Measurements from ENCODE around the gene PSORS1C2. TPM values are rescaled to one million over a fixed set of nuclear protein-coding genes. Genes with fewer than 3 reads are reported as not detected.

Gene PSORS1C2
- total RNA-seq, 1 experiment from 2014 or later: not detected

- H3K36me3 ChIP-seq (ENCODE audit: insufficient read depth, low read length, poor library complexity, severe bottlenecking): no peaks in the 10 kb centered on the region
- ChIA-PET CTCF (no interaction called here), POLR2A (ENCODE audit: low non-redundant PET) (no interaction called here)
- no peak overlapping the region for H3K27ac ChIP-seq (ENCODE audit: low read depth, low read length, poor library complexity, severe bottlenecking)
- no TSS peak for BruUV-seq (replicated peaks)
- no peaks in the 10 kb centered on the region for H3K9me3 ChIP-seq (ENCODE audit: low read depth, low read length, poor library complexity, severe bottlenecking)
- TF ChIP-seq EZH2 (IDR thresholded peaks at IDR 0.05; ENCODE audit: borderline replicate concordance, low read depth, low read length, poor library complexity, severe bottlenecking) (no peak), CTCF (conservative IDR thresholded peaks at IDR 0.05; ENCODE audit: low read depth, low read length) (no peak)
- no peak overlapping the region for H3K4me3 ChIP-seq (ENCODE audit: low read depth, low read length, poor library complexity, severe bottlenecking)
- no peaks in the 10 kb centered on the region for H3K4me1 ChIP-seq (ENCODE audit: insufficient read depth, low read length, poor library complexity, severe bottlenecking)
- no peak for DNase-seq (ENCODE audit: low spot score)
- no peaks in the 10 kb centered on the region for H3K27me3 ChIP-seq (replicated peaks; ENCODE audit: insufficient read depth, low read depth, low read length, poor library complexity)
- intact Hi-C loops (cut with micrococcal nuclease; ENCODE audit: unreplicated experiment): no loop called here
Observed at GRCh38 chr6:31178143-31179041, 39.5 kb upstream of the PSORS1C2 start.

- TF ChIP-seq CTCF (conservative IDR thresholded peaks at IDR 0.05; ENCODE audit: low read depth, low read length) (no peak), EZH2 (IDR thresholded peaks at IDR 0.05; ENCODE audit: borderline replicate concordance, low read depth, low read length, poor library complexity, severe bottlenecking) (no peak)
- Histone ChIP-seq H3K4me1 (ENCODE audit: insufficient read depth, low read length, poor library complexity, severe bottlenecking) (no peaks in the 10 kb centered on the region), H3K4me3 (ENCODE audit: low read depth, low read length, poor library complexity, severe bottlenecking) (no peak overlapping the region), H3K27ac (ENCODE audit: low read depth, low read length, poor library complexity, severe bottlenecking) (no peak overlapping the region), H3K36me3 (ENCODE audit: insufficient read depth, low read length, poor library complexity, severe bottlenecking) (no peaks in the 10 kb centered on the region), H3K27me3 (replicated peaks; ENCODE audit: insufficient read depth, low read depth, low read length, poor library complexity) (no peaks in the 10 kb centered on the region), H3K9me3 (ENCODE audit: low read depth, low read length, poor library complexity, severe bottlenecking) (no peaks in the 10 kb centered on the region)
- BruUV-seq (replicated peaks): no TSS peak
- intact Hi-C loops (cut with micrococcal nuclease; ENCODE audit: unreplicated experiment): no loop called here
- ChIA-PET CTCF (no interaction called here), POLR2A (ENCODE audit: low non-redundant PET) (no interaction called here)
- DNase-seq (ENCODE audit: low spot score): no peak
Observed at GRCh38 chr6:31175971-31176370, 37.1 kb upstream of the PSORS1C2 start.

- H3K4me3 ChIP-seq (ENCODE audit: low read depth, low read length, poor library complexity, severe bottlenecking): no peak overlapping the region
- no peak for DNase-seq (ENCODE audit: low spot score)
- no peaks in the 10 kb centered on the region for H3K36me3 ChIP-seq (ENCODE audit: insufficient read depth, low read length, poor library complexity, severe bottlenecking)
- no peaks in the 10 kb centered on the region for H3K4me1 ChIP-seq (ENCODE audit: insufficient read depth, low read length, poor library complexity, severe bottlenecking)
- no peaks in the 10 kb centered on the region for H3K9me3 ChIP-seq (ENCODE audit: low read depth, low read length, poor library complexity, severe bottlenecking)
- POLR2A ChIA-PET (ENCODE audit: low non-redundant PET): no interaction called here
- TF ChIP-seq EZH2 (IDR thresholded peaks at IDR 0.05; ENCODE audit: borderline replicate concordance, low read depth, low read length, poor library complexity, severe bottlenecking): no peak
- TF ChIP-seq CTCF (conservative IDR thresholded peaks at IDR 0.05; ENCODE audit: low read depth, low read length): no peak
- CTCF ChIA-PET: no interaction called here
- no TSS peak for BruUV-seq (replicated peaks)
- no peaks in the 10 kb centered on the region for H3K27me3 ChIP-seq (replicated peaks; ENCODE audit: insufficient read depth, low read depth, low read length, poor library complexity)
- no peak overlapping the region for H3K27ac ChIP-seq (ENCODE audit: low read depth, low read length, poor library complexity, severe bottlenecking)
- intact Hi-C loops (cut with micrococcal nuclease; ENCODE audit: unreplicated experiment): no loop called here
Observed at GRCh38 chr6:31174378-31174777, 35.5 kb upstream of the PSORS1C2 start.
